Left lung (tissue), 10 donors: ENCODE results near the gene KRTAP29-1. TPM values are rescaled to one million over a fixed set of nuclear protein-coding genes. Genes with fewer than 3 reads are reported as not detected.
"Not testable (repeated sequence)": the region's sequence is repeated elsewhere in the genome, so short reads cannot be mapped to it uniquely, and the experiment has no call there.

Experiments used
- ATAC-seq: fragments of 200-7000 bp; cut with Tn5 transposase; one replicate; pipeline ENCODE4 v1.9.1; 2020; ENCODE audit warnings: moderate library complexity
- DNase-seq, 4 donors: peaks; one replicate each; pipeline ENCODE4 v3.0.0-alpha.2; 2013 to 2020
- H3K27ac ChIP-seq, 2 donors: fragments of 200-600 bp; sonication (generic) in 1 of 2; one replicate each; pipeline versions ENCODE4 v1.5.0 to v1.8.0; 2020 to 2021
- H3K27me3 ChIP-seq, 2 donors: fragments of 200-600 bp; sonication (generic) in 1 of 2; one replicate each; pipeline versions ENCODE4 v1.5.0 to v1.8.0; 2020 to 2021
- H3K36me3 ChIP-seq, 2 donors: fragments of 200-600 bp; sonication (generic) in 1 of 2; one replicate each; pipeline versions ENCODE4 v1.5.0 to v1.8.0; 2020 to 2021
- H3K4me1 ChIP-seq, 2 donors: fragments of 200-600 bp; one replicate each; pipeline ENCODE4 v1.8.0; 2021
- H3K4me3 ChIP-seq, 2 donors: fragments of 200-600 bp; sonication (generic) in 1 of 2; one replicate each; pipeline versions ENCODE4 v1.5.0 to v1.8.0; 2020 to 2021; ENCODE audit warnings: mild to moderate bottlenecking in 1 of 2
- H3K9me3 ChIP-seq, 2 donors: fragments of 200-600 bp; sonication (generic) in 1 of 2; one replicate each; pipeline versions ENCODE4 v1.5.0 to v1.8.0; 2020 to 2021
- intact Hi-C, 2 donors: fragments of 100-400 bp; cut with DNase I; formaldehyde crosslinking; loops; one replicate each; pipeline versions ENCODE4 v1.11.2 to v1.14.2; 2022
- polyA plus RNA-seq, 6 donors: library from polyadenylated mRNA; unstranded; fragments of 120-200 nt; gene quantifications; one replicate each; pipeline ENCODE4 v1.2.1, GENCODE V29; 2013; ENCODE audit not compliant: insufficient read length in 6 of 6
- total RNA-seq, 2 donors: library from RNA; stranded (reverse); fragmentation: NEBNext Ultra II Directional; extraction: Animal tissue kit (Norgen Biotek cat#: 25700); gene quantifications; one replicate each; pipeline ENCODE4 v1.2.1, GENCODE V29; 2021
- TF ChIP-seq, protein P1 (sequence below), 2 donors: fragments of 200-600 bp; sonication (generic) in 1 of 2; IDR thresholded peaks; one replicate each; pipeline versions ENCODE4 v1.5.0 to v1.8.0; 2021; ENCODE audit warnings: antibody characterized with exemption in 2 of 2
- donor health status: DM: no; HTN: yes; CAD: no.
- donor health status: DM: no; HTN: no; CAD: no.

The KRTAP29-1 gene
- total and polyA plus RNA-seq, 8 donors: not detected

DNA sequence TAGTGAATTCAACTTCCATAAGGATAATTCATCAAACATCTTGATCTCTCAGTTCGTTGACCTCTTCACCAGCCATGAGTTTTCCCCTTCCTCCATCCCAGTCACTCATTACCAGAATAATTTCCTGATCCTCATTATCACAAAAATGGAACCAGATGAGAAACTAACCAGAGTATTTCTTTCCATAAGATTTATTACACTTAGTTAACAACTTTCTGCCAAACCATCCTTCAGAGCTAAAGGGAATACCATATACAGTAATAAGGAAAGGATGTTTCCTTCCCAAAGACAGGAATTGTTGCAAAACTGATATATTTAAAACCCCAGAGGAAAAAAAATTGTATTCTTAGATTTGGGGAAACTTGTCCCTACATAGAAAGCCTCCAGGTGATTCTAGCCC lies 8.6 kb downstream of the KRTAP29-1 start:
- Histone ChIP-seq H3K4me1 (no peaks in the 10 kb centered on the region), H3K27me3 (peaks cover 0 to 19% of the 10 kb centered on the region in 2 donors), H3K36me3 (no peaks in the 10 kb centered on the region), H3K27ac (no peak overlapping the region), H3K9me3 (no peaks in the 10 kb centered on the region), H3K4me3 (no peak overlapping the region)
- intact Hi-C loops: no loop called here
- DNase-seq (no peak), ATAC-seq (no peak)
- TF ChIP-seq, protein P1, sequence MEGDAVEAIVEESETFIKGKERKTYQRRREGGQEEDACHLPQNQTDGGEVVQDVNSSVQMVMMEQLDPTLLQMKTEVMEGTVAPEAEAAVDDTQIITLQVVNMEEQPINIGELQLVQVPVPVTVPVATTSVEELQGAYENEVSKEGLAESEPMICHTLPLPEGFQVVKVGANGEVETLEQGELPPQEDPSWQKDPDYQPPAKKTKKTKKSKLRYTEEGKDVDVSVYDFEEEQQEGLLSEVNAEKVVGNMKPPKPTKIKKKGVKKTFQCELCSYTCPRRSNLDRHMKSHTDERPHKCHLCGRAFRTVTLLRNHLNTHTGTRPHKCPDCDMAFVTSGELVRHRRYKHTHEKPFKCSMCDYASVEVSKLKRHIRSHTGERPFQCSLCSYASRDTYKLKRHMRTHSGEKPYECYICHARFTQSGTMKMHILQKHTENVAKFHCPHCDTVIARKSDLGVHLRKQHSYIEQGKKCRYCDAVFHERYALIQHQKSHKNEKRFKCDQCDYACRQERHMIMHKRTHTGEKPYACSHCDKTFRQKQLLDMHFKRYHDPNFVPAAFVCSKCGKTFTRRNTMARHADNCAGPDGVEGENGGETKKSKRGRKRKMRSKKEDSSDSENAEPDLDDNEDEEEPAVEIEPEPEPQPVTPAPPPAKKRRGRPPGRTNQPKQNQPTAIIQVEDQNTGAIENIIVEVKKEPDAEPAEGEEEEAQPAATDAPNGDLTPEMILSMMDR (IDR thresholded peaks at IDR 0.05): no peak

DNA sequence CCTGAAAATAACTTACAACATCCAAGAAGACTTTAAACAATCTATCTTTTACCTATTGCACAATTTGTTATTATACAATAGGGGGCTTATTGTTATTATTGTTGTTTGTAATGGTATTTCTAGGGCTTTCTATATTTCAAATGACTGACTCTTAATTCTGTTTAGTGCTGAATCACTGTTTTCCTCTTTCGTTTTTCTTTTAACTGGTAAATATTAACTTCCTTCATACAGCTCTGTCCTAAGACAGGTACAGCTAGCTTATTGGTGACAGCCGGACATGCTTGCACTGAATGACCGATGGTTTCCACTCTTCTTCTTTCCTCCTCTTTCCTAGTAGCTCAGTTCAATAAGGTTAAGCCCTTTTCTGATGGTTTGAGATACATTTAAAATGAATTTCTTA lies 15.6 kb downstream of the KRTAP29-1 start:
- no peaks in the 10 kb centered on the region for H3K36me3 ChIP-seq
- intact Hi-C loops: no loop called here
- no peak overlapping the region for H3K27ac ChIP-seq

DNA sequence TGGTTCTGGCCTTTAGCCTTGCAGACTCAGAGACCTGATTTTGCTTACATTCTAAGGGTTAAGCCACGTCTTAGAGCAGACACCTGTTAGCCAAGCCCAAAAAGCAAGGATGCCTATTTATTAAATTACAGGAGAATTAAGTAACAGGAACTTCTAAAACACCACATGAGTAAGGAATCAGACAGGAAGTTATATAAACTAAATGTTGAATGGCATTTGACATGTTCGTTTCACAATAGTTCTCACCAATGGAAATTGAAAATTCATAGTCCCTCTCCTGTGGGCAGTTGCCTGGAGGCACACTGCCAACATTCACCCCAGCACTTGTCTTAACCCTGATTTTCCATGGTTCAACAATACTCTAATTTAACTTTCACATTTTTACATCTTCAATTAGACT lies 18.1 kb downstream of the KRTAP29-1 start:
- DNase-seq: no peak
- Histone ChIP-seq H3K27me3 (peaks cover 0 to 5% of the 10 kb centered on the region in 2 donors), H3K36me3 (no peaks in the 10 kb centered on the region), H3K4me1 (peaks cover 0 to 3% of the 10 kb centered on the region in 2 donors), H3K27ac (no peak overlapping the region), H3K9me3 (no peaks in the 10 kb centered on the region), H3K4me3 (no peak overlapping the region)
- intact Hi-C loops: no loop called here
- TF ChIP-seq, protein P1 (IDR thresholded peaks at IDR 0.05): no peak
- no peak for ATAC-seq

More for the DNA sequence above, 15.6 kb downstream of the KRTAP29-1 start:
- ATAC-seq (no peak), DNase-seq (no peak)
- H3K9me3 ChIP-seq: no peaks in the 10 kb centered on the region
- H3K4me3 ChIP-seq: no peak overlapping the region
- TF ChIP-seq, protein P1 (IDR thresholded peaks at IDR 0.05): no peak
- H3K4me1 ChIP-seq: peaks cover 0 to 3% of the 10 kb centered on the region in 2 donors
- peaks cover 0 to 12% of the 10 kb centered on the region in 2 donors for H3K27me3 ChIP-seq

DNA sequence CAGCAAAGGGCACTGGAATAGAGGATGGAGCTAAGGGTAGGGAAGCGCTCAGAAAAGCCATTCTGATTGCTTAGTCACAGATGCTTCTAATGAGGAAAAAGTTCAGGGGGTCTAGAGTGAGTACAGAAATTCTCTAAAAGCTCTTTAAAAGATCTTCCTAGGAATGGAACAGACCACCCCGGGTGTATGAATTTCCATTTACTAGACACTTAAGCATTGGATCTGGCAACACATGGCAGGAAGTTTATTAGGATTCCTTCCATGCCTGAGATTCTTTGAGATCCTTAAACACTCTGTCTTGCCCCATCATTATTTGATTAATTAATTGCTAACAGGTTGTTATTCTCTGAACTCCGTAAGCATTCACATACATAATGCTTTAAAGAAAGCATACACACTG lies 18.6 kb downstream of the KRTAP29-1 start:
- no peak overlapping the region for H3K27ac ChIP-seq
- DNase-seq (no peak), ATAC-seq (no peak)
- no peak overlapping the region for H3K4me3 ChIP-seq
- H3K9me3 ChIP-seq: no peaks in the 10 kb centered on the region
- TF ChIP-seq, protein P1 (IDR thresholded peaks at IDR 0.05): no peak
- intact Hi-C loops: no loop called here
- peaks cover 0 to 3% of the 10 kb centered on the region in 2 donors for H3K4me1 ChIP-seq
- H3K36me3 ChIP-seq: no peaks in the 10 kb centered on the region
- peaks cover 0 to 5% of the 10 kb centered on the region in 2 donors for H3K27me3 ChIP-seq

DNA sequence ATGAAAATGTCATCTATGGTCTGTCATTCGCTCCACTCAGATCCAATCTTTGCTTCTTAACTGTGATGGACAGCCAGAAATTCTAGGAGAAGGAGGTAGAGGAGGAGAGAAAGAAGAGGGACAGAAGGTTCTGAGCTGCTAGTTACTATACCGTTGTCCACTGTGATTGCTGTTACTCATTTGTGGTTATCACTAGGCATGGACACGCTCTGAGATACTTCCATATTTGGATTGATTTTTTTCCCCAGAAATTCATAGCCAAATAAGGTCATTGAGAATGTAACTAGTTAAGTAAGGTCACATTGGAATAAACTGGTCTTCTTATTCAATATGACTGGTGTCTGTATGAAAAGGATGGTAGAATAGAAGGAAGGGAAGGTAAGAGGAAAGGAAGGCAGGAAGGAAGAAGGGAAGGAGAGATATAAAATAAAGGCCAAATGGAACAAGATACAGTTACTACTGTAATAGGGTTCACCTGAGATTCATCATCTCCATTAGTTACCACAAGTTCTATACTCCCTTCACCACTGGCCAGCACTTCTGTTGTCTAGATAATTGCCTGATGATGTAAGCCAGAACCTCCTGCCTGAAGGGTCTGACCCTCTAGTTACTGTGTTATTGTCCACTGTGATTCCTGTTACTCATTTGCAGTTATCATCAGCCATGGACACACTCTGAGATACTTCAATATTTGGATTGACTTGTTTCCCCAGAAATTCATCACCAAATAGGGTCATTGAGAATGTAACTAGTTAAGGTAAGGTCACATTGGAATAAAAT lies 24.3 kb downstream of the KRTAP29-1 start:
- H3K4me1 ChIP-seq: no peaks in the 10 kb centered on the region
- TF ChIP-seq, protein P1 (IDR thresholded peaks at IDR 0.05): no peak
- H3K9me3 ChIP-seq: no peaks in the 10 kb centered on the region
- no peak overlapping the region for H3K4me3 ChIP-seq
- peaks cover 0 to 11% of the 10 kb centered on the region in 2 donors for H3K27me3 ChIP-seq
- H3K36me3 ChIP-seq: no peaks in the 10 kb centered on the region
- no peak for DNase-seq
- ATAC-seq: no peak
- no peak overlapping the region for H3K27ac ChIP-seq
- intact Hi-C loops: no loop called here

DNA sequence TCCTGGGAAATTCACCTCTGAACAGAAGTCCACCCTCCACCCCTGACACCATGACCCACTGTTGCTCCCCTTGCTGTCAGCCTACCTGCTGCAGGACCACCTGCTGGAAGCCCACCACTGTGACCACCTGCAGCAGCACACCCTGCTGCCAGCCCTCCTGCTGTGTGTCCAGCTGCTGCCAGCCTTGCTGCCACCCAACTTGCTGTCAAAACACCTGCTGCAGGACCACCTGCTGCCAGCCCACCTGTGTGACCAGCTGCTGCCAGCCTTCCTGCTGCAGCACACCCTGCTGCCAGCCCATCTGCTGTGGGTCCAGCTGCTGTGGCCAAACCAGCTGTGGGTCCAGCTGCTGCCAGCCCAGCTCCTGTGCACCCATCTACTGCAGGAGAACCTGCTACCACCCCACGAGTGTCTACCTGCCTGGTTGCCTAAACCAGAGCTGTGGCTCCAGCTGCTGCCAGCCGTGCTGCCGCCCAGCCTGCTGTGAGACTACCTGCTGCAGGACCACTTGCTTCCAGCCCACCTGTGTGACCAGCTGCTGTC lies 26.9 kb downstream of the KRTAP29-1 start, which contains the start of gene KRTAP9-7:
Gene KRTAP9-7, plus strand, starts transcription at position 51 of the 543 bp plus-strand sequence. Its CDS starts 0 bp downstream, at position 51.
- H3K4me3 ChIP-seq, DNase-seq, intact Hi-C loops, H3K9me3 ChIP-seq, H3K36me3 ChIP-seq, H3K4me1 ChIP-seq, H3K27ac ChIP-seq, H3K27me3 ChIP-seq, ATAC-seq: not testable (repeated sequence)
